Subcutaneous adipose tissue (tissue), 4 donors: ENCODE data around the gene HTR6. TPM values are rescaled to one million over a fixed set of nuclear protein-coding genes. Genes with fewer than 3 reads are reported as not detected.

Experiments
- CTCF ChIP-seq: fragments of 450-650 bp; IDR thresholded peaks from one replicate; pipeline ENCODE4 v1.5.1; 2016; ENCODE audit warnings: low read depth, mild to moderate bottlenecking, control low read depth, antibody characterized with exemption, moderate library complexity
- total RNA-seq, 4 donors: library from RNA; depleted of rRNA; stranded (reverse); fragments of >200 nt; gene quantifications; one replicate each; pipeline ENCODE4 v1.1.0, GENCODE V29; 2016

The HTR6 gene
- total RNA-seq, 4 donors from 2014 or later: not detected

GRCh38 chr1:19717467-19717866 lies 52.8 kb downstream of the HTR6 start:
- TF ChIP-seq CTCF: no peak

DNA sequence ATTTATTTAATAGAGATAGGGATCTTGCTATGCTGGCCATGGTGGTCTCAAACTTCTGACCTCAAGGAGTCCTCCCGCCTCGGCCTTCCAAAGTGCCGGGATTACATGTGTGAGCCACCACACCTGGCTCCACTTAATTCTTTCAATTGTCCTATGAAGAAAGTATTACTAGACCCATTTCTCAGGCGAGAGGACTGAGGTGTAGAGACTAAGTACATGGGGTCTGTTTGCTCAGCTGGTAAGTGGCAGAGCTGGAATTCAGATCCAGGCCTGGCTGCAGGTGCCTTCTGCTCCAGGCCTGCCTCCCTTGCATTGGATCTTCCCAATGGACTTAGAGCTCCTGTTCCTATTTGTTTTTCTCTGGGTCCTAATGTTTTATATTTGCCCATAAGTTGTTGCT lies 55.5 kb downstream of the HTR6 start:
- TF ChIP-seq CTCF: no peak

DNA sequence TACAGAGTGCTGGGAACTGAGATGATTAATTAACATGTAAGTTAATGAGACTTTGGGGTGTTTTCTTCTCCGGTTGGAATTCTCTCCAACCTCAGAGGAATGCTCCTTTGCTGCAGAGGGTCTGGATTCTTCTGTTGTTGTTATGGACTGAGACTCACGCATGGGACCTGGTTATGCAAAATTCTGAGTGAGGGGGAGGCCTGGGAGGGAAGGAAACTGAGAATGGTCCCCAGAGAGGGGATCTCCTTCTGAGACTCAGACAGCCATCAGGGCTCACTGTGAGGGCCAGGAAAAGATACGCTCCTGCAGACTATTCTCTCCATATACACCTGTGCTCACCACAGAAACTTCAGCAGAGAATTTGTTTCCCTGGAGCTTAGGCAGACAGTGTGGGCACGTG lies 56.3 kb downstream of the HTR6 start:
- no peak for TF ChIP-seq CTCF

DNA sequence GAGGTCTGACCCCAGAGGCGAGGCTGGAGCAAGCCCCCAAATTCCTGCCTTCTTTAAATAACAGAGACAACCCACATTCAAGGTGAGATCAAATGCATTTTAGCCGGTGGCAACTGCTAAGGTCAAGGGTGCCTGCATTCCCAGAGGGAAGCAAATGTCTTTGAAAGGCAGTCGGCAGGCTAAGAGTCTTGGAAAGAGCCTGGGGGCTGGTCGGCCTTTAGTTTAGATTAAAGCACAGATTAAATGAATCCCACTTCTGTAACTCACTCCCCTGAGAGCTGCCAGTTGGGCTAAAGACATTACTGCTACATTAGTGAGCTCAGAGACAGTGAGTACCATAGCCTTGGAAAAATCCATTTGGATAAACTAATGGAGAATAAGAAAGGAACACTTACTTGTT lies 59.2 kb downstream of the HTR6 start:
- no peak for TF ChIP-seq CTCF

DNA sequence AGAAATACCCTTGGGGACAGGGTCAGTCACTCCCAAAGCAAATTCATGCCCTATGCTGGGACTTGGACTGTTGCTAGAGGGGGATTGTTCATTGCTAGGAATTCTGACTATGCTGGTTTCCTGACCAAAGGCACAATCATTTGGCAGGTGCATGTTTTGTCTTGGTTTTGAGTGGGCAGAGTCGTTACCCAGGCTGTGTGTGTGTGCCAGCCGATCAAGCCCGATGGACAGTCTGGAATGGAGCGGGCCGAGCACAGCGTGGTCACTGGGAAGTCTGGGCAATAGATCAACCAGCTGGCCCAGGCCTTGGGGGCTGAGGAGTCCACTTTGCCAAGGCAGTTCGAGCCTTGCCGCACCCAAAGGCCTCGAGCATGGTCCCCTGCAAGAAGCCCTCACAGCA lies 60.9 kb downstream of the HTR6 start:
- no peak for TF ChIP-seq CTCF

- no peak for TF ChIP-seq CTCF
Observed at GRCh38 chr1:19728413-19729145, 63.9 kb downstream of the HTR6 start.

DNA sequence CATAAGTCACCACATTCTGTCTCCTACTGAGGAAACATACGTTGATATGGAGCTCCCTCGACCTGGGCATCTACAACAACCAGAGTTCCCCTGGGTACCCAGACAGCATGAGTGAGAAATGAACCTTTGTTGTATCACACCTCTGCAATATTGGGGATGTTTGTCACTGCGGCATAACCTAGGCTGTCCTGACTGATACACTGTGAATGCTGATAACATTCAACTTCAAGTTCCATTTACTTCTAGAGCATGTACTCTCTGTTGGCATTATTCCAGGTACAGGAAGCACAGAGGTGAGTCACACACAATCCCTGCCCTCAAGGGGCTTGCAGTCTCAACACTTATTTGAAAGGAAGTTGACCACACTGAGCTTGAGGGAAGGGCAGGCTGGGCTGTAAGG lies 65.6 kb downstream of the HTR6 start:
- no peak for TF ChIP-seq CTCF

Other genes starting within 250 kb of the HTR6 start
- 100 to 1,000 TPM in 3 of 4 donors, 10 to 100 TPM in 1; 84.2 to 119 (median 102) TPM for gene CAPZB, start 179.3 kb upstream of the HTR6 start, total RNA-seq
- 10 to 100 TPM; 16.3 to 80.6 (median 51.2) TPM for gene NBL1, start 20.6 kb upstream of the HTR6 start, total RNA-seq
- gene TMCO4, start 135.0 kb downstream of the HTR6 start, total RNA-seq: 10 to 100 TPM; 22.5 to 26.2 (median 23.8) TPM
- gene RNF186, start 150.4 kb downstream of the HTR6 start, total RNA-seq: not detected
- 1 to 10 TPM; 3.9 to 7.3 (median 5.9) TPM for gene OTUD3, start 217.5 kb downstream of the HTR6 start, total RNA-seq